HepG2 (cell line): ENCODE data around the gene LCP2.

Experiments
- CTCF ChIP-seq: sonication (generic); formaldehyde crosslinking; IDR thresholded peaks from 2 replicates; pipeline ENCODE4 v1.5.0; 2020; ENCODE audit warnings: mild to moderate bottlenecking, missing genetic modification reagents, moderate library complexity
- FOSL1 ChIP-seq: sonication (generic); formaldehyde crosslinking; IDR thresholded peaks from 2 replicates; pipeline ENCODE4 v1.9.0; 2021; ENCODE audit warnings: missing genetic modification reagents, borderline replicate concordance
- HNF4A ChIP-seq: sonication (generic); formaldehyde crosslinking; IDR thresholded peaks from 2 replicates; pipeline ENCODE4 v1.4.0; 2020; ENCODE audit warnings: missing genetic modification reagents
- KLF16 ChIP-seq, 2 experiments: sonication (generic) in 1 of 2; formaldehyde crosslinking in 1 of 2; IDR thresholded peaks; 2 replicates each; pipeline versions ENCODE4 v1.6.1 to v1.8.0; 2016 to 2023; ENCODE audit warnings: missing genetic modification reagents in 2 of 2, missing compliant biosample characterization in 1 of 2
- MTA3 ChIP-seq: sonication (generic); formaldehyde crosslinking; IDR thresholded peaks from 2 replicates; pipeline ENCODE4 v1.4.0; 2020; ENCODE audit warnings: missing genetic modification reagents
- NR2F6 ChIP-seq, 2 experiments: IDR thresholded peaks; 2 replicates each; pipeline ENCODE4 v1.6.1; 2016; ENCODE audit warnings: antibody characterized with exemption in 1 of 2, mild to moderate bottlenecking in 1 of 2
- SALL2 ChIP-seq: sonication (generic); formaldehyde crosslinking; IDR thresholded peaks from 2 replicates; pipeline ENCODE4 v1.8.1; 2023; ENCODE audit warnings: mild to moderate bottlenecking, missing genetic modification reagents, inconsistent platforms
- SRSF4 ChIP-seq: fragments of 200-400 bp; formaldehyde crosslinking; IDR thresholded peaks from one replicate; pipeline ENCODE4 v1.6.1; 2018; ENCODE audit warnings: mild to moderate bottlenecking, low read depth, low read length, moderate library complexity; ENCODE audit not compliant: poor library complexity, severe bottlenecking
- ZBTB4 ChIP-seq: sonication (generic); formaldehyde crosslinking; IDR thresholded peaks from 2 replicates; pipeline ENCODE4 v1.4.0; 2020; ENCODE audit warnings: missing genetic modification reagents, mild to moderate bottlenecking, borderline replicate concordance
- ZNF24 ChIP-seq: fragments of 450-650 bp; IDR thresholded peaks from 2 replicates; pipeline ENCODE4 v1.6.1; 2017; ENCODE audit warnings: antibody characterized with exemption, mild to moderate bottlenecking
- ZNF318 ChIP-seq: sonication (generic); formaldehyde crosslinking; IDR thresholded peaks from 2 replicates; pipeline ENCODE4 v1.4.0; 2020; ENCODE audit warnings: mild to moderate bottlenecking, missing genetic modification reagents
- ZNF576 ChIP-seq: sonication (generic); formaldehyde crosslinking; IDR thresholded peaks from 2 replicates; pipeline ENCODE4 v1.4.0; 2020; ENCODE audit warnings: mild to moderate bottlenecking, missing genetic modification reagents
- ZNF710 ChIP-seq: sonication (generic); formaldehyde crosslinking; IDR thresholded peaks from 2 replicates; pipeline ENCODE4 v1.5.0; 2020; ENCODE audit warnings: mild to moderate bottlenecking, missing genetic modification reagents, borderline replicate concordance

- TF ChIP-seq FOSL1 (CRISPR knock-in tag) (no peak), NR2F6 (IDR thresholded peaks at IDR 0.05) (no peak), NR2F6 (CRISPR knock-in tag; IDR thresholded peaks at IDR 0.05) (no peak), MTA3 (CRISPR knock-in tag) (no peak), KLF16 (CRISPR knock-in tag; IDR thresholded peaks at IDR 0.05) (no peak), SALL2 (CRISPR knock-in tag) (no peak), ZNF576 (CRISPR knock-in tag) (no peak), CTCF (CRISPR knock-in tag) (no peak), ZNF710 (CRISPR knock-in tag) (no peak), ZBTB4 (CRISPR knock-in tag) (no peak), SRSF4 (no peak), ZNF24 (no peak), ZNF318 (CRISPR knock-in tag) (no peak), HNF4A (CRISPR knock-in tag) (no peak)
These were observed 31.9 kb upstream of the LCP2 start for GRCh38 chr5:170329524-170329923.
